ENCODE results near the gene PSMD12.

PSMD12 gene

GRCh38 chr17:67386965-67387551, 20.7 kb upstream of the PSMD12 start:
- DNase-seq (ENCODE audit: low spot score) = no peak

DNA sequence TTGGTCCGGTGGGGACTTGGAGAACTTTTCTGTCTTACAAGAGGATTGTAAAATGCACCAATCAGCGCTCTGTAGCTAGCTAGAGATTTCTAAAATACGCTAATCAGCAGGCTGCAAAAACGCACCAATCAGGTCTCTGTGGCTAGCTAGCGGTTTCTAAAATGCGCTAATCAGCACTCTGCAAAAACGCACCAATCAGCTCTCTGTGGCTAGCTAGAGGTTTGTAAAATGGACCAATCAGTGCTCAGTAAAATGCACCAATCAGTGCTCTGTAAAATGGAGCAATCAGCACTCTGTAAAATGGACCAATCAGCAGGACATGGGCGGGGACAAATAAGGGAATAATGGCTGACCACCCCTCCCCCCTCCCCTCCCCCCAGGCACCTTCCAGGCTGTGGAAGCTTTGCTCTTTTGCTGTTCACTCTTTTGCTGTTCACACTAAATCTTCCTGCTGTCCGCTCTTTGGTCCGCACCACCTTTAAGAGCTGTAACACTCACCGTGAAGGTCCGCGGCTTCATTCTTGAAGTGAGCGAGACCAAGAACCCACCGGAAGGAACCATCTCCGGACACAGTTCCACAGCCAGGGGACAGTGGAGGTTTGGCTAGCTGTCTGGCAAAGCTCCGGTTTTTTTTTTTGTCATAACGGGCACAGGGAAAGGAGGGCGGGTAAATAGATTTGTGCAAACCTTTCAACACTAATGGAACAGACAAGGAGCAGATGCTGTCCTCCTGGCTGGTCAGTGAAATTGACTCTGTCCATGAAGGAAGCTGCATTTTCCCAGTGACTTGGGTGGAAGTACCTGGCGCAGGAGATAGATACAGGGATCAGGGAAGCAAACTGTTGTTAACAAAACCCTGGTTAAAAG, 19.0 kb upstream of the PSMD12 start:
- DNase-seq (ENCODE audit: low spot score) = no peak

GRCh38 chr17:67381929-67382257, 15.5 kb upstream of the PSMD12 start:
- no peak for DNase-seq (ENCODE audit: low spot score)

GRCh38 chr17:67379251-67379630, 12.9 kb upstream of the PSMD12 start:
- DNase-seq (ENCODE audit: low spot score) = peak; percentile 20

- peak; percentile 67 for DNase-seq (ENCODE audit: low spot score)
These were observed 12.3 kb upstream of the PSMD12 start for GRCh38 chr17:67378454-67379250.

DNA sequence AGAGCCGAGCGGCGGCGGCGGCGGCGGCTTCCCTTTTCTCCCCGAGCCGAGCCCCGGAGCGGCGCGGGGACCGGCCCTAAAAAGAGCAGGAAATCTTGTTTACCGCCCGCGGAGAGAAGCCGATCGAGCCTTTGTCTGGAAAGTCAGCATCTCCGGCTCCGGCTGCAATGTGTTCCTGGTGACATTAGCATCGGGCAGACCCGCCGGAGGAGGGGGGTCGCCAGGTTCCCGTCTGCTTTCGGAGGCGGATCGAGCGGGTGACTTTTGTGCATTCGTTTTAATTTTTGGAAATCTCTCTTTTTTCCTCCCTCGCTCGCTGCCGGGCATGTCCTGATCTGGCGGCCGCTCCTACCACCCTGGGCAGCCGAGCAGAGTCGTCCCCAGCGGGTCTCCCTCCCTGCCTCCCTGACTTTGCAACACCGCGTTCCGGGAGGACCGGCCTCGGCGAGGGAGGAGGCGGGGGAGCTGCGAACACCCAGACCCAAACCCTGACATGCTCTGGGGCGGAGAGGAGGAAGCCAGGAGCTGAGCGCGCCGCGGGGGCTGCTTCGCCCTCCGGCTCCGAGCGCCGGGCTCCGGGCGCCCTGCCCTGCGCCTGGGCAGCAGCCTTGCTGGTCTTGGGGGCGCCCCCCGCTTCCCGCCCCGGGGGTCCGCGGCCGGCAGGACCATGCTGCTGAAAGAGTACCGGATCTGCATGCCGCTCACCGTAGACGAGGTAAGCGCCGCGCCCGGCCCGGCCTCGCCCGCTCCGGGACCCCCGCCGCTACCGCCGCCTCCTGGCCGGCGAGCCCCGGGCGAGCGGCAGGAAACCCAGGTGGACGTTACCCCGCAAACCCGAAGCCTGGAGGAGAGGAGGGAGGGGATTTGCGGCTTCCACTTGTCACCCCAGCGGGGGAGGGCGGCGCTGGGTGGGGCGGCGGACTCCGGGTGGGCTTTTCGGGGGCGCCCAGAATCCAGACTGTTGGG, 11.4 kb upstream of the PSMD12 start:
- peak; percentile 24 for DNase-seq (ENCODE audit: low spot score)

GRCh38 chr17:67376737-67377487, 10.5 kb upstream of the PSMD12 start, which contains the start of gene PITPNC1:
Gene PITPNC1 (plus strand): TSS chr17:67377281.
- peak; percentile 86 for DNase-seq (ENCODE audit: low spot score)

DNA sequence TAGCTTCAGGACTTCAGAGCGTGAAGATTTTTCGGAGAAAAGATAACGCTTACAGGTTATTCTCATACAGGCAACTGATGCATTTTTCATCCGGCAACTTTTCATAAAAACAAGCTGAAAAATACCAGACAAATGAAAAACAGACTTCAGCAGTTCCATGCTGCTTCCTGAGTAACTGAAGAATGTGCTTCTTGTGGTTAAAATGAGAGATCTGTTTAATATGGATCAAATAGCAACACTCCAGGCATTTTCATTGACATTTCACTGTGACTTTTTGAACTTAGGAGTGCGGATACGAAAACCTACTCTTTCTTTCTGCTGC, 10.0 kb upstream of the PSMD12 start:
- no peak for DNase-seq (ENCODE audit: low spot score)

- no peak for DNase-seq (ENCODE audit: low spot score)
These were observed 9.3 kb upstream of the PSMD12 start for GRCh38 chr17:67375716-67376115.

DNA sequence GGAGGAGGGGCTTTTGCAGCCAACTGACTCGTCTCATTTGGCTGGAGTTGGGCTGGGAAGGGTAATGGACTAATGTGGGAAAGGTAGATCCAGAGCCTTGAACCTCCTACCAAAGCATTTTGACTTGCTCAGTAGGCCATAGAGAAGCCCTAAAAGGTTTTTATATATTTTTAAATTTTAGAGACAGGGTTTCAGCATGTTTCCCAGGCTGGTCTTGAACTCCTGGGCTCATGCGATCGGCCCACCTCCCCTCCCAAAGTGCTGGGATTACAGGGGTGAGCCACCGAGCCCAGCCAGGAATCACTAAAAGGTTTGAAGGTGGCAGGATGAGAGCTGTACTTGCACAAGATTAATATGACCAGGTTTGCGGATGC, 8.7 kb upstream of the PSMD12 start:
- no peak for DNase-seq (ENCODE audit: low spot score)

- DNase-seq (ENCODE audit: low spot score) = peak; percentile 80
These were observed 8.1 kb upstream of the PSMD12 start for GRCh38 chr17:67374329-67375053.

- DNase-seq (ENCODE audit: low spot score) = no peak
These were observed 6.4 kb upstream of the PSMD12 start for GRCh38 chr17:67372751-67373150.

GRCh38 chr17:67369676-67370075, 3.3 kb upstream of the PSMD12 start:
- no peak for DNase-seq (ENCODE audit: low spot score)

GRCh38 chr17:67365738-67366192, 612 bp downstream of the PSMD12 start:
- no peak for DNase-seq (ENCODE audit: low spot score)

DNA sequence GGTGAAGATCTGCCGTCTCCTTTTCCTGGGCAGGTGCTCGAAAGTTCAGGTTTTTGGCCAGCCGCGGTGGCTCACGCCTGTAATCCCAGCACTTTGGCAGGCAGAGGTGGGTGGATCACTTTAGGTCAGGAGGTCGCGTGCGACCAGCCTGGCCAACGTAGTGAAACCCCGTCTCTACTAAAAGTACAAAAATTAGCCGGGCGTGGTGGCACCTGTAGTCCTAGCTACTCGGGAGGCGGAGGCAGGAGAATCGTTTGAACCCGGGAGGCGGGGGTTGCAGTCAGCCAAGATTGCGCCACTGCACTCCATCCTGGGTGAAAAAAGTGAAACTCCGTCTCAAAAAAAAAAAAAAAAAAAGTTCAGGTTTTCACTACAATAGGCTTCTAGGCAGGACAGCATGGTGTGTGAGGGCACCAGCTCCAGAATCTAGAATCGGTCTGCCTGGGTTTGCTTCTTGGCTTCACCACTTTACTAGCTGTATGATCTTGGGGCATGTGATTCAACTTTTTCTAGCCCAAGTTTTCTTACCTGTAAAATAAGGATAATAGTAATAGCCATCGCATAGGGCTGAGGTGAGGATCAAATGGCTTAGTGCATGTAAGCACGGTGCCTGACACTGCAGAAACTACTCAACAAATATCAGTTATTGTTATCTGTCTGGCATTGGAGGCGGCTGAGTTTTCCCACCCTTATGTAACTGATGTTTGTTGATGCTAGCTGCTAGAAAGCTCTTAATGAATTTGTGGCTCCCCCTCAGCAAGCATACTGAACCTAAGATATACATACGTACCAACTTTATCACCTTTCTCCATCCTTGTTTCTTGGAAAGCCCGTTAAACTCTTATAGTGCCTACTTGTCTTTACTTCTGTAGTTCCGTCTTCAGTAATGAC, 1.3 kb downstream of the PSMD12 start:
- DNase-seq (ENCODE audit: low spot score) = no peak

DNA sequence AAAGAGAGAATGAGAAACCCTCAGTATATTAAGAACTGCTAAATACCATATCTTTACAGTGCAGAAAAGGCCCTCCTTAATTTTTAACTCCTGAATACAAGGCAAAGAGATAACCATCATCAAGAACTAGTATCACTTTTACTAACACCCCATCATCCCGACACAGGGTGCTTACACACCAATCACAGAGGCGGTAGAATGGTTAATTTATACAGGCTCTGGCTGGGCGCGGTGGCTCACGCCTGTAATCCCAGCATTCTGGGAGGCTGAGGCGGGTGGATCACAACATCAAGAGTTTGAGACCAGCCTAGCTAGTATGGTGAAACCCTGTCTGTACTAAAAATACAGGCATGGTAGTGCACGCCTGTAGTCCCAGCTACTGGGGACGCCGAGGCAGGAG, 4.2 kb downstream of the PSMD12 start:
- no peak for DNase-seq (ENCODE audit: low spot score)

DNA sequence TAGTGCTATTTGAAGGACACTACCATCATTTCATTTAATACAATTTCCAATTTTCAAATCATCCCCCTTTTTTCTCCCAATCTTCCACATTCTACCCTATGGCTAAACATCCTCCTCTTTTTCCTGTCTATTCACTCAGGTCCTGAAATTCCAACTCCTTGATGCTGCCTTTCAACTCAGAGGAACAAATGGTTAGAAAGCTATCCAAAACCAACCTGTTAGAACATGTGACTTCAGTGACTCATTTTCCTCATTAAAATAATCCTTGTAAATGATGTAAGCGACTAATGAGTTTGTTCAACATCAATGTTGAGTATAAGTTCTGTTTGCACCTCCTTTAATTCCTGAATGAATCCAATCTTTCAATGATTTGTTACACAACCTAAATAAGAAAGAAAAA, 5.5 kb downstream of the PSMD12 start:
- DNase-seq (ENCODE audit: low spot score) = no peak

DNA sequence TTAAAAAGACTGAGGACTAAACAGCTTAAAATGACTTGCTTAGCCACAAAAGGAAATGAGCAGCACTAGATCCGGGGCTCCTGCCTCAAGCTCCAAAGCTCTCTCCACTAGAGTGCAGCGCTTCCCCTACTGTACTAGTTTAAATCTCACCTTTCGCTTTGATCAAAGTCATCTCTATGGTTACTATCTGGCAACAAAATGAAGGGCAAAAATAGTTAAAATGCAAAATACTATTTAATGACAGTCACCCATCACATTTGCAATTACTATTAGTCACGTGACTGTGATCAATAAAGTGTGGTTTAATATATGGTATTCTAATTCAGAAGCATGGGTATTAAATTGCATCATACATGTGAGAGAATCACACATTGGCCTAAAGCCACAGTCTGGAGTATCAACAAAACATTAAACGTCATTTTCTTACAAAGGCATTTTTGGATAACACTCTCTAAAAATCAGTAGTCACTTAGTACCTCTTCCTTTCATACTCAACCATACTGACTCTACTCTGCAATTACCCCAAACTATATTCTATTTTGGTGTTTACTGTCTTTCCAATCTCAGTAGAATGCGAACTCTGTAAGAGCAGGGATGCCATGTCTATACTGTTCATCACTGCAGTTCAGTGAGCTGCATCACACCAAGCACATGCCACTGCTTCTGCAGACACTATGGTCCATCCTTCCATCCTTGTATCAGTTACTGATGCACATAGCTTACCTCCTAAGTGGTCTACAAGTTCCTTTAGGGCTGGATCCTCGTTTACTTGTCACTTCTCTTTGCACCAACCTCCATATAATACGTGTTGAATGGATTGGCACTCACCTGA, 6.2 kb downstream of the PSMD12 start:
- DNase-seq (ENCODE audit: low spot score) = no peak

Data from globus pallidus (tissue), 1 donor.